ENCODE data around the gene SSBP3. TPM values are rescaled to one million over a fixed set of nuclear protein-coding genes. Genes with fewer than 3 reads are reported as not detected.
A peak's percentile ranks its signal among the peaks of the same experiment; 100 is the strongest.

The SSBP3 gene
- polyA plus RNA-seq, 1 donor (not counting 4 experiments of a cell fraction or from before 2014, with no cell fraction given) = 16.9 TPM

- Histone ChIP-seq H3K4me1 (ENCODE audit: control insufficient read depth, extremely low read depth, insufficient read depth, low read length) (peaks cover 18% of the 10 kb centered on the region), H4K20me1 (ENCODE audit: control insufficient read depth, extremely low read depth, insufficient read depth, low read length) (no peaks in the 10 kb centered on the region), H3K36me3 (ENCODE audit: control insufficient read depth in 2 of 2, extremely low read depth in 1 of 2, insufficient read depth in 2 of 2, low read length in 2 of 2) (peaks cover 0 to 3% of the 10 kb centered on the region in 2 experiments), H3K4me2 (ENCODE audit: control insufficient read depth, extremely low read depth, insufficient read depth, low read depth, low read length) (no peak overlapping the region), H3K79me2 (ENCODE audit: control insufficient read depth, insufficient read depth, low read length) (peaks cover 8% of the 10 kb centered on the region), H3K27me3 (ENCODE audit: control insufficient read depth, extremely low read depth, insufficient read depth, low read length) (no peaks in the 10 kb centered on the region), H3K9me3 (ENCODE audit: control insufficient read depth, low read depth, low read length) (no peaks in the 10 kb centered on the region), H3K27ac (ENCODE audit: control insufficient read depth, insufficient read depth, low read length) (no peak overlapping the region), H3K9me1 (ENCODE audit: control insufficient read depth, extremely low read depth, insufficient read depth, low read length) (no peaks in the 10 kb centered on the region), H3K4me3 (ENCODE audit: control insufficient read depth in 2 of 3, extremely low read depth in 1 of 3, insufficient read depth in 2 of 3, low read depth in 1 of 3, low read length in 3 of 3) (no peak overlapping the region), H3K9ac (ENCODE audit: control insufficient read depth, extremely low read depth, insufficient read depth, low read length) (no peak overlapping the region), H2AFZ (ENCODE audit: control insufficient read depth, low read length) (no peak overlapping the region)
- DNase-seq (ENCODE audit: low read depth, low spot score) = no peak
- TF ChIP-seq CTCF (optimal IDR thresholded peaks at IDR 0.05 in 1 of 3, IDR thresholded peaks at IDR 0.05 in 1 of 3, conservative IDR thresholded peaks at IDR 0.05 in 1 of 3; ENCODE audit: extremely low read depth in 1 of 3, insufficient read depth in 2 of 3, low read length in 3 of 3) (peak; percentile 30 to 55 (median 32)), EZH2 (IDR thresholded peaks at IDR 0.05; ENCODE audit: low read length) (no peak)
- dilution Hi-C loops (cut with MboI; ENCODE audit: extremely low pct_ligation_motif_present, low sequenced_read_pairs) = no loop called here
- no peak for FAIRE-seq
Observed at GRCh38 chr1:54310439-54311328, 95.5 kb downstream of the SSBP3 start.

GRCh38 chr1:54309631-54310366 is 96.4 kb downstream of the SSBP3 start:
- Histone ChIP-seq H4K20me1 (ENCODE audit: control insufficient read depth, extremely low read depth, insufficient read depth, low read length) (no peaks in the 10 kb centered on the region), H3K9me1 (ENCODE audit: control insufficient read depth, extremely low read depth, insufficient read depth, low read length) (no peaks in the 10 kb centered on the region), H2AFZ (ENCODE audit: control insufficient read depth, low read length) (no peak overlapping the region), H3K27me3 (ENCODE audit: control insufficient read depth, extremely low read depth, insufficient read depth, low read length) (no peaks in the 10 kb centered on the region), H3K79me2 (ENCODE audit: control insufficient read depth, insufficient read depth, low read length) (peaks cover 8% of the 10 kb centered on the region), H3K4me3 (ENCODE audit: control insufficient read depth in 2 of 3, extremely low read depth in 1 of 3, insufficient read depth in 2 of 3, low read depth in 1 of 3, low read length in 3 of 3) (no peak overlapping the region), H3K4me2 (ENCODE audit: control insufficient read depth, extremely low read depth, insufficient read depth, low read depth, low read length) (no peak overlapping the region), H3K9me3 (ENCODE audit: control insufficient read depth, low read depth, low read length) (no peaks in the 10 kb centered on the region), H3K9ac (ENCODE audit: control insufficient read depth, extremely low read depth, insufficient read depth, low read length) (no peak overlapping the region), H3K27ac (ENCODE audit: control insufficient read depth, insufficient read depth, low read length) (no peak overlapping the region), H3K4me1 (ENCODE audit: control insufficient read depth, extremely low read depth, insufficient read depth, low read length) (peaks cover 18% of the 10 kb centered on the region), H3K36me3 (ENCODE audit: control insufficient read depth in 2 of 2, extremely low read depth in 1 of 2, insufficient read depth in 2 of 2, low read length in 2 of 2) (peaks cover 0 to 3% of the 10 kb centered on the region in 2 experiments)
- FAIRE-seq (no peak), DNase-seq (ENCODE audit: low read depth, low spot score) (no peak)
- no peak for TF ChIP-seq CTCF (optimal IDR thresholded peaks at IDR 0.05 in 1 of 3, IDR thresholded peaks at IDR 0.05 in 1 of 3, conservative IDR thresholded peaks at IDR 0.05 in 1 of 3; ENCODE audit: extremely low read depth in 1 of 3, insufficient read depth in 2 of 3, low read length in 3 of 3)
- dilution Hi-C loops (cut with MboI; ENCODE audit: extremely low pct_ligation_motif_present, low sequenced_read_pairs) = no loop called here
